ENCODE results near the gene EEFSEC.

- TF ChIP-seq USF2 (IDR thresholded peaks at IDR 0.05; ENCODE audit: low read depth, low read length), result no peak
- no peak for TF ChIP-seq CTCF (conservative IDR thresholded peaks at IDR 0.05; ENCODE audit: low read depth, low read length)
- no peak for TF ChIP-seq ELK1 (IDR thresholded peaks at IDR 0.05; ENCODE audit: borderline replicate concordance, low read depth, low read length)
- TF ChIP-seq RAD21 (IDR thresholded peaks at IDR 0.05; ENCODE audit: low read length), result no peak
- no peak for TF ChIP-seq CHD1 (IDR thresholded peaks at IDR 0.05; ENCODE audit: low read depth, low read length)
- TF ChIP-seq POLR2A (IDR thresholded peaks at IDR 0.05; ENCODE audit: low read depth, low read length), result no peak
- TF ChIP-seq MAFK (IDR thresholded peaks at IDR 0.05; ENCODE audit: low read depth, low read length), result no peak
Measured at GRCh38 chr3:128395500-128396162, 242.3 kb downstream of the EEFSEC start.
